HEK293T (cell line): Measurements from ENCODE around the gene ATP11A.

Source experiments
- CTCF ChIA-PET: fragments of 350-600 bp; formaldehyde crosslinking; extraction: SDS; loops from one replicate; lab custom pipeline; 2021; ENCODE audit warnings: antibody characterized with exemption, inconsistent platforms; lab: Yijun Ruan, JAX
- POLR2A ChIA-PET: fragments of 350-600 bp; formaldehyde crosslinking; extraction: SDS; loops from one replicate; lab custom pipeline; 2020; ENCODE audit warnings: antibody characterized with exemption, inconsistent platforms; lab: Yijun Ruan, JAX
- DNase-seq: peaks from one replicate; pipeline ENCODE4 v3.0.0; 2012; ENCODE audit warnings: mixed read lengths; ENCODE audit errors: extremely low spot score
- ARNT ChIP-seq: fragments of 450-650 bp; IDR thresholded peaks from 2 replicates; pipeline ENCODE4 v1.6.1; 2017; ENCODE audit warnings: mild to moderate bottlenecking
- BHLHE40 ChIP-seq: fragments of 450-650 bp; IDR thresholded peaks from 2 replicates; pipeline ENCODE4 v1.6.1; 2016; ENCODE audit warnings: mild to moderate bottlenecking, moderate library complexity, borderline replicate concordance
- CTBP1 ChIP-seq: fragments of 450-650 bp; IDR thresholded peaks from 2 replicates; pipeline ENCODE4 v1.6.1; 2016; ENCODE audit warnings: borderline replicate concordance
- ELF4 ChIP-seq: fragments of 450-650 bp; IDR thresholded peaks from 2 replicates; pipeline ENCODE4 v1.6.1; 2017; ENCODE audit warnings: antibody characterized with exemption
- FOXA1 ChIP-seq: fragments of 450-650 bp; IDR thresholded peaks from 2 replicates; pipeline ENCODE4 v1.6.1; 2016; ENCODE audit warnings: mild to moderate bottlenecking
- FOXK2 ChIP-seq: fragments of 450-650 bp; IDR thresholded peaks from 2 replicates; pipeline ENCODE4 v1.6.1; 2016; ENCODE audit warnings: mild to moderate bottlenecking
- FOXM1 ChIP-seq: fragments of 450-650 bp; IDR thresholded peaks from 2 replicates; pipeline ENCODE4 v1.6.1; 2017; ENCODE audit warnings: mild to moderate bottlenecking, borderline replicate concordance
- HDGF ChIP-seq: fragments of 450-650 bp; IDR thresholded peaks from 2 replicates; pipeline ENCODE4 v1.6.1; 2017; ENCODE audit warnings: antibody characterized with exemption, borderline replicate concordance
- L3MBTL2 ChIP-seq: fragments of 450-650 bp; conservative IDR thresholded peaks from 2 replicates; pipeline ENCODE4 v1.6.1; 2016; ENCODE audit warnings: mild to moderate bottlenecking
- LEF1 ChIP-seq: fragments of 450-650 bp; IDR thresholded peaks from 2 replicates; pipeline ENCODE4 v1.6.1; 2017; ENCODE audit warnings: mild to moderate bottlenecking, borderline replicate concordance
- NFRKB ChIP-seq: fragments of 450-650 bp; IDR thresholded peaks from 2 replicates; pipeline ENCODE4 v1.6.1; 2016; ENCODE audit warnings: mild to moderate bottlenecking, moderate library complexity
- SP1 ChIP-seq: fragments of 450-650 bp; IDR thresholded peaks from 2 replicates; pipeline ENCODE4 v1.6.1; 2017
- SUZ12 ChIP-seq: fragments of 450-650 bp; IDR thresholded peaks from 2 replicates; pipeline ENCODE4 v1.6.1; 2016; ENCODE audit warnings: mild to moderate bottlenecking
- TARDBP ChIP-seq: fragments of 450-650 bp; IDR thresholded peaks from 2 replicates; pipeline ENCODE4 v1.6.1; 2016
- ZNF384 ChIP-seq: fragments of 450-650 bp; IDR thresholded peaks from 2 replicates; pipeline ENCODE4 v1.6.1; 2016
- TF ChIP-seq, protein P1 (sequence below): fragments of 450-650 bp; IDR thresholded peaks from 2 replicates; pipeline ENCODE4 v1.6.1; 2016

Gene ATP11A

GRCh38 chr13:112826565-112826964 lies 136.7 kb downstream of the ATP11A start:
- DNase-seq, result no peak
- POLR2A ChIA-PET, result no interaction called here
- no peak for TF ChIP-seq LEF1
- CTCF ChIA-PET, result no interaction called here

- TF ChIP-seq SP1 (no peak), FOXA1 (no peak), L3MBTL2 (no peak), FOXM1 (no peak), ELF4 (no peak), HDGF (no peak), SUZ12 (no peak), NFRKB (no peak), LEF1 (no peak), CTBP1 (no peak), FOXK2 (no peak), BHLHE40 (no peak), ARNT (no peak), TARDBP (no peak)
- TF ChIP-seq, protein P1, sequence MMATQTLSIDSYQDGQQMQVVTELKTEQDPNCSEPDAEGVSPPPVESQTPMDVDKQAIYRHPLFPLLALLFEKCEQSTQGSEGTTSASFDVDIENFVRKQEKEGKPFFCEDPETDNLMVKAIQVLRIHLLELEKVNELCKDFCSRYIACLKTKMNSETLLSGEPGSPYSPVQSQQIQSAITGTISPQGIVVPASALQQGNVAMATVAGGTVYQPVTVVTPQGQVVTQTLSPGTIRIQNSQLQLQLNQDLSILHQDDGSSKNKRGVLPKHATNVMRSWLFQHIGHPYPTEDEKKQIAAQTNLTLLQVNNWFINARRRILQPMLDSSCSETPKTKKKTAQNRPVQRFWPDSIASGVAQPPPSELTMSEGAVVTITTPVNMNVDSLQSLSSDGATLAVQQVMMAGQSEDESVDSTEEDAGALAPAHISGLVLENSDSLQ, result no peak
- ChIA-PET CTCF (interaction anchor here (0.7 kb wide), 1 partner anchor 45 kb away, joined by 4 read pairs; no protein-coding TSS in a partner anchor), POLR2A (no interaction called here)
- DNase-seq, result no peak
These were observed 138.4 kb downstream of the ATP11A start for GRCh38 chr13:112828082-112828699.

GRCh38 chr13:112828756-112829155 lies 138.9 kb downstream of the ATP11A start:
- ChIA-PET POLR2A (no interaction called here), CTCF (no interaction called here)
- no peak for DNase-seq
- TF ChIP-seq NFRKB (no peak), ARNT (no peak), LEF1 (no peak), TARDBP (no peak), HDGF (no peak), L3MBTL2 (no peak), BHLHE40 (no peak), FOXK2 (no peak), SP1 (no peak), CTBP1 (no peak)
- TF ChIP-seq, protein P1, result no peak

DNA sequence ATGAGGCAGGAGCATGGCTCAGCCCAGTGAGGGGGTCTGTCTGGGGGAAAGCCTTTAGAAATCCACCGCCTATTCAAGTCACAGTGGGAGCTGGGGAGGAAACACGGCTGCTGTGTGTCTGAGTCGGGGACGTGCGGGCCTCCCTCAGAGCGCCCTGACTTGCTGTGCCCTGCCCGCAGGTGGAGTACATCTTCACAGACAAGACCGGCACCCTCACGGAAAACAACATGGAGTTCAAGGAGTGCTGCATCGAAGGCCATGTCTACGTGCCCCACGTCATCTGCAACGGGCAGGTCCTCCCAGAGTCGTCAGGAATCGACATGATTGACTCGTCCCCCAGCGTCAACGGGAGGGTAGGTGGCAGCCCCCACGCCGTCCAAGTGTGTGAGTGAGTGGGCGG lies 141.4 kb downstream of the ATP11A start:
- CTCF ChIA-PET, result no interaction called here
- POLR2A ChIA-PET, result no interaction called here
- DNase-seq, result no peak
- TF ChIP-seq ARNT (no peak), NFRKB (no peak)

DNA sequence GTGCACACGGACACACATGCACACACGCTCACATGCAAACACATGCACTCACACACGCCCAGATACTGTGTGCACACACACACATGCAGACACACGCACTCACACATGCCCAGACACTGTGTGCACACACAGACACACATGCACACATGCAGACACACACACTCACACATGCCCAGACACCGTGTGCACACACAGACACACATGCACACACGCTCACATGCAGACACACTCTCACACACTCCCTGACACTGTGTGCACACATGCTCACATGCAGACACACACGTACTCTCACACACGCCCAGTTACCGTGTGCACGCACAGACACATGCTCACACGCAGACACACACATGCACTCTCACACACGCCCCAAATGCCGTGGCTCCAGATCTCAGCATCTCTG lies 142.0 kb downstream of the ATP11A start:
- no peak for DNase-seq
- CTCF ChIA-PET, result no interaction called here
- POLR2A ChIA-PET, result no interaction called here
- TF ChIP-seq NFRKB (no peak), FOXM1 (no peak), LEF1 (no peak), SP1 (no peak)
- TF ChIP-seq, protein P1, result no peak

DNA sequence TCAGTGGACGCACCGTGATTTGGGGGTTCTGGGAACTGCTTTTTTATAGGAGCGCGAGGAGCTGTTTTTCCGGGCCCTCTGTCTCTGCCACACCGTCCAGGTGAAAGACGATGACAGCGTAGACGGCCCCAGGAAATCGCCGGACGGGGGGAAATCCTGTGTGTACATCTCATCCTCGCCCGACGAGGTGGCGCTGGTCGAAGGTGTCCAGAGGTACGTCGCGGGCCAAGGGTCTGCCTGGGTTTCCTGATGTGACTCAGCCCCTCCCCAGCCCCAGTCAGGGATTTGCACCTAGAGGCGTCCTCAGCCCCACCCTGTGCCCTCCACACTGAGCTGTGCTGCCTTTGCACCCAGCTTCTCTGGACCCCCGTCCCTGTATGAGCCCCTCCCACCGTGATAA lies 143.0 kb downstream of the ATP11A start:
- TF ChIP-seq ARNT (no peak), FOXM1 (no peak), SUZ12 (no peak), ZNF384 (no peak), BHLHE40 (no peak), L3MBTL2 (no peak), TARDBP (no peak), FOXK2 (no peak), HDGF (no peak), SP1 (no peak), LEF1 (no peak), NFRKB (no peak), FOXA1 (no peak), CTBP1 (no peak), ELF4 (no peak)
- TF ChIP-seq, protein P1, result no peak
- CTCF ChIA-PET, result no interaction called here
- POLR2A ChIA-PET, result no interaction called here
- no peak for DNase-seq
